Adrenal gland (tissue), 5 donors: ENCODE data around the gene TMEM150A.
"Not testable (repeated sequence)": the region's sequence is repeated elsewhere in the genome, so short reads cannot be mapped to it uniquely, and the experiment has no call there.

ENCODE experiments used
- CTCF ChIP-seq, 6 experiments: fragments of 450-650 bp in 4 of 6; fragments of 200-600 bp in 2 of 6; sonication (generic) in 1 of 6; IDR thresholded peaks; 1 replicate in 5 of 6; 2 replicates in 1 of 6; pipeline versions ENCODE4 v1.5.1 to v1.8.0; 2016 to 2021; ENCODE audit warnings: antibody characterized with exemption in 6 of 6, mild to moderate bottlenecking in 2 of 6, moderate library complexity in 1 of 6
- POLR2A ChIP-seq, 2 donors: fragments of 450-650 bp; IDR thresholded peaks; one replicate each; pipeline ENCODE4 v1.6.1; 2017; ENCODE audit warnings: antibody characterized with exemption in 2 of 2, mild to moderate bottlenecking in 2 of 2, moderate library complexity in 1 of 2
- donor health status: DM: no; HTN: no; CAD: no.

GRCh38 chr2:85604133-85604444 lies 1.6 kb upstream of the TMEM150A start:
- TF ChIP-seq CTCF, POLR2A (IDR thresholded peaks at IDR 0.05): not testable (repeated sequence)
